T47D (cell line): ENCODE results near the gene ITGA5.

Experiments used
- DNase-seq, 2 experiments: peaks; one replicate each; pipeline versions ENCODE4 v3.0.0 to v3.0.0-alpha.2; 2011 to 2012; ENCODE audit warnings: low read depth in 1 of 2, low spot score in 1 of 2
- JUND ChIP-seq: IDR thresholded peaks from 2 replicates; pipeline ENCODE4 v1.6.1; 2012; ENCODE audit warnings: low read depth
- in situ Hi-C: cut with HindIII; loops from 2 replicates; pipeline ENCODE4 v1.10.0; 2016; ENCODE audit warnings: low sequenced_read_pairs, low pct_unique_long_range_greater_than_20kb

The ITGA5 gene

GRCh38 chr12:54413284-54414190, 5.5 kb downstream of the ITGA5 start:
- in situ Hi-C loops = no loop called here
- no peak for DNase-seq
- no peak for TF ChIP-seq JUND

DNA sequence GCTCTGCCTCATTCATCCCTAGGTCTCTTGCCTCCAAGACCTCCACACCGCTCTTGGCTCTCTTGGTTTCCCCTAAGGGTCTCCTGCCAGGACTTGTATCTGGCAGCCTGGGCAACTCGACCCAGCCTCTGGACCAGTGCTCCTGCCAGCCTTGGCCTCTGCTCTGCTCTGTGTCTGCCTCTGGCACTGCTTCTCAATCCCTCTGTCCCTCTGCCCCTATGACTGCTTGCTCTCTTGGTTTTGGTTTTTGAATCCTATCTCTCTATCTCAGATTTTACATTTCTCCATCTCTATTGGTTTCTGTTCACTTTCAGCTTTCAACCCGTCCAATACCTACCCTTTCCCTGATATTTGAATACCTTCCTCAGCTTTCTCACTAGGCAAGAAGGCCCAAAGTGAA, 6.3 kb downstream of the ITGA5 start:
- in situ Hi-C loops = no loop called here
- TF ChIP-seq JUND = no peak
- no peak for DNase-seq

DNA sequence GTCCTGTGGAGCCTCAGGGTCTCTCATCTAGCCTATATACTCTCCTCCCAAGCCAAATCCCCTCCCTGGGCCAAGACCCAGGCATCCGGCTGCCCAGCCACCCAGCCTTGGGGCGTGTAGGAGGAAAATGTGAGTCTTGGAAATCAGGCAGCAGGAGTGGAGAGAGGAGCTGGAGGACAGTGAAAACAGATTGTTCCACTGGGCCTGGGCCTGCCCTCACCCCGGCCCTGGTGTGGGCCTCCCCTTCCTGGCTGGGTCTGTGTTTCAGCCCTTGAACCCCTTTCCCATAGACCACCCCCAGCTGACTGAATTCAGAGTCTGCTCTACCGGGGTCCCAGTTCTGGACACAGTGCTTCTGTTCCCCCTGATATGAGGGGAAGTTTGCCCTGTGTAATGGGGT, 6.7 kb downstream of the ITGA5 start:
- TF ChIP-seq JUND = no peak
- in situ Hi-C loops = no loop called here
- DNase-seq = no peak

DNA sequence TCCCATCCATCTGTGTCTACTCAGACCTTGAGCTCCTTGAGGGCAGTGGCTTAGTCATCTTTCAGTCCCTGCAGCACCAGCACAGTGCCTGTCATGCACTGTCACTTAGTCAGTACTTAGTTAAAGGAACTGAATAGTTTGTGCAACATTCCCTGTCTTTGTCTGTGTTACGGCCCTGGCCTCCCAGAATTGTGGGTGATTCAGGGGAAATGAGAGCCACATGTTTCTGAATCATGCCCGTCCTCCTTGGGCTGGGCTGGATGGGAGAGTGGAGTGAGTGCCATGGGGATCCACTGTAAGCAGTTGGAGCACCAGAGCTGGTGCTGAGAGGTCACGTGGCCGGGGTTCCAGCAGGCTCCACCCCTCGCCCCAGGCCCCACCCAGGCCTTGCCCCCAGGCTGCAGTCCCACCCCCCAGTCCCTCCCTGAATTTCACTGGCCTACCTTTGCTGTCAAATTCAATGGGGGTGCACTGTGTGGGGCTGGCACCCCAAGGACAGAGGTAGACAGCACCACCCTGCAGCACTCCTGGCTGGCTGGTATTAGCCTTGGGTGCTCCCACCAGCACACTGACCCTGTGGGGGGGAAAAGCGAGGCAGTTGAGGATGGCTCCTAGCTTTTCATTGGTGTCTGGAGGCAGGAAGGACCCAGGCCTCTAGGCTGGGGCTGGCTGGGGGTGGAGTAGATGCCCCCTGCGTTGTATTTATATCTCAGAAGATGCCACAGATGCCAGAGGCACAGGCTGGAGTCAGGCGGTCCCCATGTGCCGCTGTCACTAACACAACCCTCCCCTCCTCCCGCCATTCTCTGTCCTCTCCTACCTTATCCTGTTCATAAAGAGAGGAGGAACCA, 7.5 kb downstream of the ITGA5 start:
- DNase-seq = no peak
- in situ Hi-C loops = no loop called here
- TF ChIP-seq JUND = no peak

DNA sequence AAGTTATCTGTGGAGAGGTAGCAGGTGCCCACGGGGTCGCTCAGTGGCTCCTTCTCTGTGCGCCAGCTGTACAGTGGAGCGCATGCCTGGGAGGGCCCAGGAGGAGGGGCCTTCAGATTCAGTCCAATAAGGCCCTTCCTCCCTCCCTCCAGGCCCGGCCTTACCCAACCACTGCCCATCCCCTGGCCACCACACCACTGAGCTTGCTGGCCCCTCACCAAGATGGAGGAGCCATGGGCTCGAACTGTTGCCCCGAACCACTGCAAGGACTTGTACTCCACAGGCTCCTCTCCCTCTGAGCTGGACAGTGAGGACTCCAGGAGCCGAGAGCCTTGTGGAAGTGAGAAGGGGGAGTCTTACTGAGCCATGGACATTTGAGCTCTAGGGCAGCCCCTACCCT, 9.8 kb downstream of the ITGA5 start:
- no peak for TF ChIP-seq JUND
- in situ Hi-C loops = no loop called here
- no peak for DNase-seq

DNA sequence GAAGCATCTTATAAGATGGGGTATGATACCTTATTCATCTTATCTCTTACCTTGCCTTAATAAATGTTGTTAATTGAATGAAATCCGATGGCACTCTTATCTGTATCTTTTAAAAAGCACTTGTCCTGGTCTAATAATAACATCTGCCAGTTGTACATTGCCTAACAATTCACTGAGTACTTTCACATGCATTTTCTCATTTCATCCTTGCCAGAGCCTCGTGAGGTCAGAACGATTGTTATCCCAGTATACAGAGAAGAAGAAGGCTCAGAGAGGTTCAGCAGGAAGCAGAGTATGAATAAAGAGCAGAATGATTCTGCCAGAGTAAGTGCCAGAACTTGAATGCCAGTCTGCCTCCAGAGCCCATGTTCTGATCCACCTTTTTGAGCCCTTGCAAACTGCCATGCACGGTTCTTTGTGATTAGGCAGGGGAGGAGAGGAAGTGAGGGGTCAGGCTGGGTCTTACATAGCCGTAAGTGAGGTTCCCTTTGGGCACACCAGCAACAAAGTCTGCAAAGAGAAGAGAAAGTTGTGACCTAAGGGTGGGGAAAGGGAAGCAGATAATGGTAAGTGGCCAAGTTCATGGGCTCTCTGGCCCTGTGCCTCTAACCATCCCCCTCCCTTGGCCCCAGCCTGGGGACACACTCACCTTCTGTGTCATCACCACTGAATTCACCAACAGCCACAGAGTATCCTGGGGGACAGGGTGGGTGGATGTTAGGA, 11.7 kb downstream of the ITGA5 start:
- no peak for DNase-seq
- TF ChIP-seq JUND = no peak
- in situ Hi-C loops = no loop called here

GRCh38 chr12:54405573-54405972, 13.5 kb downstream of the ITGA5 start:
- TF ChIP-seq JUND = no peak
- DNase-seq = no peak
- in situ Hi-C loops = no loop called here

DNA sequence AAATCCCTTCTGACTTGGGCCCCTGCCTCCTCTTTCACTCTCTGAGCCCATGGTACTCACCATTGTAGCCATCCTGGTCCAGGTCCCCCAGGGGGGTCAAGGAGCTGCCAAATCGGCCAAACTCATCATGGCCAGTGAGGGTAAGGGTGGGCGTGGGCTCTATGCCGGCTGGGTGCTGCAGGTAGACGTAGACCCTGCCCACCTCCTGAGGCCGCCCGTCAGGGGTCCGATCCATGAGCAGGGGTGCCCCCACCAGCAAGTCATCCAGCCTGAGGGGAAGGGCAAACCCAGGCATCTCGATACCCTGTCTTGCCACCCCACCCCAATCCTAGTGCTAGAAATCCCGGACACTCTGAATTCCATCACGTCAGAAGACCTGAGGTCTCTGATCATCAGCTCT, 14.0 kb downstream of the ITGA5 start:
- DNase-seq = no peak
- TF ChIP-seq JUND = no peak
- in situ Hi-C loops = no loop called here

GRCh38 chr12:54404061-54405004, 14.7 kb downstream of the ITGA5 start:
- DNase-seq = peak in 1 of 2 experiments; percentile 75
- TF ChIP-seq JUND = no peak
- in situ Hi-C loops = no loop called here

GRCh38 chr12:54401119-54401518, 17.9 kb downstream of the ITGA5 start:
- no peak for TF ChIP-seq JUND
- no peak for DNase-seq
- in situ Hi-C loops = no loop called here

DNA sequence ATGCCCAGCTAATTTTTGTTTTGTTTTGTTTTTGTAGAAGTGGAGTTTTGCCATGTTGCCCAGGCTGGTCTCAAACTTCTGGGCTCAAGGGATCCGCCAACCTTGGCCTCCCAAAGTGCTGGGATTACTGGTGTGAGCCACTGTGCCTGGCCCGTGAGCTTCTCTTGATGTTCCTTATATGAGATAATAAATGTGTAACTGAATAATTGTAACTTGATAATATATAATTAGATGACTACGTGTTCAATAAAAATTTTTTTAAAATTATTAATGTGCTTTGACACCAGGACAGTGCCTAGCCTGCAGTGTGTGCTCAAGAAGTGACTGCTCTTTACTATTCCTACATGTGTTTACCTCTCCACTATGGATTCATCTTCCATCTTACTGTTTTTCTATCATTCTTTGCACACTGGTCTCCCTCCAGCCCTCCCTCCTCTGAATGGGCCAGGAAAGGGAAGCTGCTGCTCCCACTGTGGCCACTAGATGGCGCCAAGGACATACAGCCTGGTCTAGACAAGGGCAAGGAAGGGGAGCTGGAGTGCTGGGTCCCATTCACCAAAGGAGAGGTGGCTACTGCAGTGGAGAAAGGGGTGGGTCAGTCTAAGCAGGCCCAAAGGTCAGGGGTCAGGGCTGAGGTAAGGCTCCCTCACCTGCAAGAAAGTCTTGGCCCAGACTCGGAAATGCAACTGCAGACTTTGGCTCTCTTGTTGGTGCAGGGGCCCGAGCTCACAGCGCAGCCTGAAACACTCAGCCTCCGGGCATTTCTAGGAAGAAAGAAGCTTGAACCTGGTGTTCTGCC, 19.9 kb downstream of the ITGA5 start:
- DNase-seq = peak; percentile 89 to 91
- TF ChIP-seq JUND = no peak
- in situ Hi-C loops = no loop called here
